GM18519 (cell line): ENCODE measurements around the gene TARBP2.

Experiments
- ATAC-seq: cut with Tn5 transposase; IDR thresholded peaks from one replicate; pipeline ENCODE4 v1.9.1; 2021; ENCODE audit warnings: mild to moderate bottlenecking, moderate library complexity; ENCODE audit not compliant: unreplicated experiment, low FRiP score

TARBP2 gene

DNA sequence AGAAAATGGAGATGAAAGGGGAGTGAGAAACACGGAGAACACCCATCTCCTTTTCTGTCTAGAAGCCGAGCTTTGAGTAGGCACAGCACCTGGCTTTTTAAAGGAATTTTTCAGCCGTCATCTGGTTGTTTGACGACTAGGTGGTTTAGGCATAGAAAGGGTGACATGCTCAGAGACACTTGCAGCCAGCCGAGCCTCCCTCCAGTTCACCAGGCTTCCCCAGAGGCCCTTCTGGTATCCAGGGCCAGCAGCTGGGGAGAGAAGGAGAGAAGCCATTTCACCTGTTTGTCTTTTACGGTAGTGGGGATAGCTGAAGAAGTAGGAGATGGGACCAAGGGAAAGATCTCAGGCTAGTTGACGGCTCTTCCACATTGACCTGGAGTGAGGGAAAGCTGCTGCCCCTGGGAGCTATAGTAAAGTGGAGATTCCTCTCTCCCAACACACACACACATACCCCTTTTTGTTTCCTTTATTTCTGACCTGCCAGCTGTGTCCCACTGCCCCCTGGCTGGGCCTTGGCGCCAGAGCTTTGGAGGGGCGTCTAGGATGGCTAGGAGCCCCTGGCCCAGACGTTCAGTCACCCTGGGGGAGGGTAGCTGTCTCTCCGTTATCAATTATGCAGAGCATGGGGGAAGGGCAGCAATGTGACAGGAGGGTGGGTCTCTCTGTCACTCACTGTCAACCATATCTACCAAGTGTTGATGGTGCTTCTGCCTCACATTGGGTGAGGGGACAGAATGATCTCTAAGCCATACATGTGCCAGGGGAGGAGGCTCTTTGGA lies 7.3 kb upstream of the TARBP2 start:
- ATAC-seq: no peak

DNA sequence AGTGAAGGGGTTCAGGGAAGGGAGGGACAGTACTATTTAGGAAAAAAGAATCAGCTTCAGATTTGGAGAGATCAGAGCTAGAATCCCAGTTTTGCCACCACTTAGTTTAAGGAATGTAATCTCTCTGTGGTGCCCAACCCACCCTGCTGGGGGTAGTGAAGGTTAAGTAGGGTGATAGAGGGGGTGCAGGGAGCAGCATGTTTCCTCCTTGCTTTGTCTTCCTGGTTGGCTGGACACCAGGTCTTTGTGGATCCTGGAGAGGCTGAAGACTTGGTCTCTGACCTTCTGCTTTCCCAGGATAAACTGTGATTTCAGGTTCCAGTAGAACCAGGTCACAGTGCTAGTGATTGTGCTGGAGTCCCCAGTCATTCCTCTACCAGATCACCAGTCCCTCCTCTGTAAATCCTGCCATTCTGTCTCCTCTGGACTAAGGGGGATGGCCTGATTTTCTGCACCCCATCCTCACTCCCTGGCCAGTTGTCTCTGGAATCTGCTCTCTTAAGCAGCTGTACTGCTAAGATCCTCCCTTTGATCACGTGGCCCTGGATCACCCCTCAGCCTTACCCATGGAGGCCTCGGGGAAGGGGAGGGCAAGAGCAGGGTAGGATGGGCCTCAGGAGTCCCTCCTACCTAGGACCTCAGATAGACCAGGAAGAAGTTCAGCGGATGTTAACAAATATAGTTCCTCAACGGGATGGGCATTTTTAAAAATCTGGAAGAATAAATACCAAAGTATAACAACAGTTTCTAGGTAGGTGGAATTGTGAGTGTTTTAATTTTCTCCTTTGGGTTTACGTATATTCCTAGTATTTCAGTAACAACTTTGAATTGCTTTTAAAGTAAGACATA lies 5.0 kb upstream of the TARBP2 start:
- no peak for ATAC-seq

- no peak for ATAC-seq
Observed at GRCh38 chr12:53496752-53497032, 4.4 kb upstream of the TARBP2 start.

- no peak for ATAC-seq
Observed at GRCh38 chr12:53497461-53497860, 3.6 kb upstream of the TARBP2 start.

- no peak for ATAC-seq
Observed at GRCh38 chr12:53498235-53498630, 2.9 kb upstream of the TARBP2 start.

DNA sequence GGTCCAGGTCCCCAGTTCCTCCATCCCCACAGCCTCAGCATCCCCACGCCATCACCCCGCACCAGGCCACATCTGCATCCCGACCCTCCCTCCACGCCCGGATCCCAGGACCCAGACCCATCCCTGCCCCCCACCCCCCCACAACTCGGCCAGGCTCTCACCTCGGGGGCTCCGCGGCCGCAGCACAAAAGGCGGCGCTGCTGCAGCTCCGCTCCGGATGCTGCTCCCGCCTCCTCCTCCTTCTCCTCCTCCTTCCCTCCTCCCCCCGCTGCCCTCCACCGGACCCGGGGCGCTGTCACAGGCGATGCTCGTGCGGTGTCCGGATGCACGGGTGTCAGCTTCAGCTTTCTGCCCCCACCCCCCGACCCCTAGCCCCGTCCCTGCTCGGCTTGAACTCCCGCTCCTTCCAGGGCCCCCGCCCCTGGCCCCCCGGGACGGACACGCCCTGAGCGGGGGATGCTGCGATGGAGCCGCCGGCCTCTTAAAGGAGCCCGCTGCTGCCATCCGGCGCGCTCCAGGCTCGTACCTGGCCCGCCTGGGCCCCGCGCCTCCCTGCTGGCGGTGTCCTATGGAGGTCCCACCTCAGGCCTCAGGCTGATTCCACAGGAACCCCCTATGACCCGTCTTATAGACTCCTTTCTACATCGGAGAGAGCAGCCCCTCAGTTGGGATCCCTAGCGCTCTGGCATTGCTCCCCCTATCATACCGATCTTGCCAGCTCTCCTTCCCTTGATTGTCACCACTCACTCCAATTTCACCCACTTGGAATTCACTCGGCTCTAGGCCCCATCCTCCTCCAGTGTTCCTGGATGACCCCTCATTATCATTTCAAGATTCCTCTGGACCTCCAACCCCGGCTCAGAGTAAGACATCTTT lies 1.6 kb upstream of the TARBP2 start, which contains the start of gene MAP3K12:
Gene MAP3K12, minus strand, starts transcription at position 193 of the 876 bp plus-strand sequence. CDS start 12,067 bp downstream, outside the sequence.
- ATAC-seq: no peak

DNA sequence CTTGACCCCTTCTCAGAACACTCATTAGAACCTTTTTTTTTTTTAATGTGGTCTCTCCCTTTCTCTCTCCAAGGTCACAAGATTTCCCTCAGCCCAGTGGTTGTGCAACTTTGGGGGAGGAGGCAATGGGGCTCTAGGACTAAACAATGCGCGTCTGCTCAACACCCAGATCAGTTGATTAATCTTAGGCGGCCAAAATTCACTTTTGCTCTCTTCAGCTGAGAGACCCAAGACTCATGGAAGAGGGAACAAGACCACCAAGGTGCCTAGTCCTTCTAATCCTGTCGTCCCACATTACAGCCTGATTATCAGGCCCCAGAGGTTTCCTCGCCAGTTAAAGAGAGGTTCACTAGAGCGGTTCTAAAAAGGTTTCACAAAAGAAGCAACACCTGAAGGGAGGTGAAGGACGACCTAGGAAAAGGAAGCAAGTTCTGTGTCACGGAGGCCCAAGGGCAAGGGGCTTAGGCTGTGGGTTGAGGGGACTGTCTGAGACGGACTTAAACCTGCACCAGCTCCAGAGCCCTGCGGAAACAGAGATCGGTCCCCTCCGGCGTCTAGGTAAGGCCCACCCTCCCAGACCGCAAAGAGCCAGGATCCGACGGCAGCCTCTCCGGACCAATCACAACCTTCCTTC lies 824 bp upstream of the TARBP2 start:
- ATAC-seq: no peak

DNA sequence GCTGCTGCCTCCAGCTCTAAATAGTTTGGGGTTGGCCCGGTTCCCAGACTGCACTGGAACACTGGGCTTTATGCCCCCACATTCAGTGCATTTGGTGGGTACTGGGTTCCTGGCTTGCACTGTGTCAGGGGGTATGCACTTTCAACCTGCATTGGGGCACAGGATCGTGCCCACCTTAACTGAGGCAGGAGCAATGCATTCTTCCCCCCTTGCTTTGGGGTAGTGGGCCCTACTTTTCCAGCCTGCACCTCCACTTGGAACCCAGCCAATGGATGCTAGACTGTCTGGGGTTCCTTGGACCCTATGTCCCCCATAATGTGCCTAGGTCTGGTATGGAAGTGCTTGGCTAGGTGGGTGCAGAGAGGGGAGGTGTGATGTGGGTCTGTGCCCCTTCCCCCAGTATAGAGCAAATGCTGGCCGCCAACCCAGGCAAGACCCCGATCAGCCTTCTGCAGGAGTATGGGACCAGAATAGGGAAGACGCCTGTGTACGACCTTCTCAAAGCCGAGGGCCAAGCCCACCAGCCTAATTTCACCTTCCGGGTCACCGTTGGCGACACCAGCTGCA lies 615 bp downstream of the TARBP2 start:
- no peak for ATAC-seq

- no peak for ATAC-seq
Observed at GRCh38 chr12:53502331-53502730, 1.2 kb downstream of the TARBP2 start.

GRCh38 chr12:53502983-53503728 lies 2.1 kb downstream of the TARBP2 start:
- ATAC-seq: no peak

DNA sequence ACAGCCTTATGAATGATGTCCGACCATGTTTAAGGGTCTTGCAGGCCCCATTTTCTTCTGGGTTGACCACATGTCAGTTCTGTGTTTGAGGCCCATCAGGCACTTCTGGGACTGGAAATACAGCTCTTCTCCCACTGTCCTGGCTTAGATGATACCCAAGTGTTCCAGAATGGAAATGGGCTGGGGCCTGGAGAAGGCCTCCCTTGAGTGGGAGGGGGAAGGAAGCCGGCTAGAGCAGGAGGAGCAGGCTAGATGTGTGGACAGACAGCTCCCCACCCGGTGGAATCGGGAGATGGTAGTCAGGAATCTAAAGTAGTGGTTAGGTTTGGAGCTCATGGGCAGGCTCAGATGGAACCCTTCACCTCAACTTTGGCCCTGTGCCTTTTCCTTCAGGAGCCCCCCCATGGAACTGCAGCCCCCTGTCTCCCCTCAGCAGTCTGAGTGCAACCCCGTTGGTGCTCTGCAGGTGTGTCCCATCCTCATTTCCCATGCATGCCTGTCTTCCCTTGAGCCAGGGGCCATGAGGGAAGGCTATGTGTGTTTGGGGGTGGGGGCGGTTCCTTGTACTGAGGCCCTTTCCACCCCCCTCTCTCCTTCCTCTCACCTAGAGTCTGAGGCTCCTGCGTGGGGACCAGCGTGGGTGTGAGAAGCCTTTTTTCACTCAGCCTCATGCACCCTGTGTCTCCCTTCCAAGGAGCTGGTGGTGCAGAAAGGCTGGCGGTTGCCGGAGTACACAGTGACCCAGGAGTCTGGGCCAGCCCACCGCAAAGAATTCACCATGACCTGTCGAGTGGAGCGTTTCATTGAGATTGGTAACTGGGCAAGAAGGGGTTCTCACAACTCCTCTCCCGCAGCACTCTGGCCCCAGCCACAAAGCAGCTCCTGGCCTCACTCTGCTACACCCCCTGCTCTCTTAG lies 3.2 kb downstream of the TARBP2 start:
- no peak for ATAC-seq

DNA sequence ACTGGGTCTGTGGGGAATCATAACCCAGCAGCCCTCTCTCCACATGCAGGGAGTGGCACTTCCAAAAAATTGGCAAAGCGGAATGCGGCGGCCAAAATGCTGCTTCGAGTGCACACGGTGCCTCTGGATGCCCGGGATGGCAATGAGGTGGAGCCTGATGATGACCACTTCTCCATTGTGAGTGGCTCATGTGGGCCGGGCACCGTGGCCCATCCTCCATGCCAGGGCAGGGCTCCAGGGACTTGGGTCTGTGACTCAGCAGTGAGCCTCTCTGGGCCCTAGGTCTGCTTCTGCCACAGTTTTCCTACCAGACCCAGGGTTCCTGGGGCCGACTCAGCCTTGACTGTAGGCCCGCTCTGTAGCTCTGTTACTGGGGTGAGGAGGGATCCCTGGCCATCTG lies 4.0 kb downstream of the TARBP2 start:
- no peak for ATAC-seq

DNA sequence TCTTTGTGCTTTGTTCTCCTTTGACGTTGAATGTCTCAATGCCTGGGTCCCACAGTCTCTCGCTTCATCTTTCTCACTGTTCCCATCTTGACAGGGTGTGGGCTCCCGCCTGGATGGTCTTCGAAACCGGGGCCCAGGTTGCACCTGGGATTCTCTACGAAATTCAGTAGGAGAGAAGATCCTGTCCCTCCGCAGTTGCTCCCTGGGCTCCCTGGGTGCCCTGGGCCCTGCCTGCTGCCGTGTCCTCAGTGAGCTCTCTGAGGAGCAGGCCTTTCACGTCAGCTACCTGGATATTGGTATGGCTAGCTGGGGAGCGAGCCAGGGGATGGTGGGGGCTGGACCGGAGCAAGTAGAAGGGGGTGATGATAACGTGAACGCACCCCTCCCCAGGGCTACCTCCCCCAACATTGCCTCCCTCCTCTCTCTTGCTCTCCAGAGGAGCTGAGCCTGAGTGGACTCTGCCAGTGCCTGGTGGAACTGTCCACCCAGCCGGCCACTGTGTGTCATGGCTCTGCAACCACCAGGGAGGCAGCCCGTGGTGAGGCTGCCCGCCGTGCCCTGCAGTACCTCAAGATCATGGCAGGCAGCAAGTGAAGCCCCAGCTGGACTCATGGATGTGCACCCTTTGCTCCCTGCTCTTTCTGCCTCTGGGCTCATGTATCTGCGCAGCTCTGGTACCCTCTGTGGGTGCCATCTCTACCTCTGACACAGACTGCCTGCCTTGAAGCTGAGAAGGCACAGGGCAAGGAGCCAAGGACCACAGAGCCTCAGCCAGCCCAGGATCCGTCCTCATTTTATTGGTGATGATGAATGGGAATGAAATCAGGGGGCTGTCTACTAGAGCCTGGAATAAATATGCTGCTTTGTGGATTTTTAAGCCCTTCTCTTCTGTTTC lies 4.7 kb downstream of the TARBP2 start:
- ATAC-seq: no peak

DNA sequence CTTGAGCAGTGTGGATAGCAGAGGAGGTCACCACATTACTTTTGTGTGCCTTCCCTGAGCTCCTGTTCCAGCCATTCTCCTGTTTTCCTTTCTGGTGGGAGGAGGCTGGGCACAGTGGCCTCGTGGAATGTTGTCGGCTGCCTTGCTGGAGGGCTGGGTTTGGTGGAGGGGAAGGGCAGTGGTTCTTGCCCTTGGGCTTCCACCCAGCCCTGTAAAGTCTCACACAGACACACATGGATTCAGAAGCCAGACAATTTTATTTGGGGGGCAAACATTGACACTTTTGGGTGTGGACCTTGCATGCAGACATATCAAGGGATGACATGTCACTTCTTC lies 5.3 kb downstream of the TARBP2 start:
- no peak for ATAC-seq

- no peak for ATAC-seq
Observed at GRCh38 chr12:53506881-53507602, 6.0 kb downstream of the TARBP2 start, which contains the start of gene NPFF. Gene NPFF (minus strand): TSS chr12:53507484. CDS start chr12:53507474, 10 bp downstream.

DNA sequence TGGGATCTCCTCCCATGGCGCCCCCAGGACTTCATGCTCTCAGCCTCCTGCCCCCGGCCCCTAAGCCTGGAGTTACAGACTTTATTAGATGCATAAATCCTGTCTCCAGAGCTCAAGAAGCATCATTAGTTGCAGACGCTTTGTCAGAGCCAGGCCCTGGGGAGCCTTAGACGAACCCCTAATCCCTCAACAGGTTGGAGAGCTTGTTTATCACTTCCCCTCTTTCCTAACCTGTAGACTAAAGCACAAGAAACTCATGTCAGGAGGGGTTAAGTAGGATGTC lies 6.5 kb downstream of the TARBP2 start:
- ATAC-seq: no peak

- peak; percentile 49 for ATAC-seq
Observed at GRCh38 chr12:53508534-53509170, 7.6 kb downstream of the TARBP2 start.
